Thoracic aorta (tissue), 2 donors: ENCODE data around the gene WHRN. TPM values are rescaled to one million over a fixed set of nuclear protein-coding genes. Genes with fewer than 3 reads are reported as not detected.

Experiments used
- ATAC-seq: fragments of 150-250 bp; one replicate; pipeline ENCODE4 v1.8.0; 2017; ENCODE audit warnings: low read depth; ENCODE audit not compliant: insufficient number of reproducible peaks, low FRiP score
- DNase-seq: peaks from one replicate; pipeline ENCODE4 v3.0.0-alpha.2; 2020; ENCODE audit warnings: low spot score
- H3K27ac ChIP-seq, 2 donors: fragments of 200-600 bp; sonication (generic); 1 replicate in 1 of 2; 2 replicates in 1 of 2; pipeline ENCODE4 v1.5.1; 2016; ENCODE audit warnings: mild to moderate bottlenecking in 2 of 2, moderate library complexity in 2 of 2
- H3K27me3 ChIP-seq: fragments of 200-600 bp; sonication (generic); replicated peaks from 2 replicates; pipeline ENCODE4 v1.6.0; 2016; ENCODE audit warnings: mild to moderate bottlenecking; ENCODE audit not compliant: insufficient read depth
- H3K36me3 ChIP-seq: fragments of 200-600 bp; sonication (generic); one replicate; pipeline ENCODE4 v1.5.1; 2016
- H3K4me1 ChIP-seq, 2 donors: fragments of 200-600 bp; sonication (generic); 1 replicate in 1 of 2; 2 replicates in 1 of 2; pipeline versions ENCODE4 v1.5.1 to v1.6.0; 2016; ENCODE audit warnings: low read depth in 2 of 2, mild to moderate bottlenecking in 1 of 2; ENCODE audit not compliant: control insufficient read depth in 1 of 2
- H3K4me3 ChIP-seq: fragments of 200-600 bp; sonication (generic); 2 replicates; pipeline ENCODE4 v1.5.1; 2016; ENCODE audit warnings: mild to moderate bottlenecking
- H3K9me3 ChIP-seq: fragments of 200-600 bp; sonication (generic); 2 replicates; pipeline ENCODE4 v1.5.1; 2016
- total RNA-seq, 2 donors: library from RNA; depleted of rRNA; stranded (reverse); fragments of >200 nt; gene quantifications; one replicate each; pipeline versions ENCODE4 v1.1.0 to v1.2.3, GENCODE V29; 2016
- TF ChIP-seq, protein P1 (sequence below): fragments of 200-600 bp; sonication (generic); IDR thresholded peaks from one replicate; pipeline ENCODE4 v1.5.1; 2019; ENCODE audit warnings: antibody characterized with exemption

WHRN gene
- total RNA-seq, 2 donors from 2014 or later: 4.1 to 5.1 TPM

DNA sequence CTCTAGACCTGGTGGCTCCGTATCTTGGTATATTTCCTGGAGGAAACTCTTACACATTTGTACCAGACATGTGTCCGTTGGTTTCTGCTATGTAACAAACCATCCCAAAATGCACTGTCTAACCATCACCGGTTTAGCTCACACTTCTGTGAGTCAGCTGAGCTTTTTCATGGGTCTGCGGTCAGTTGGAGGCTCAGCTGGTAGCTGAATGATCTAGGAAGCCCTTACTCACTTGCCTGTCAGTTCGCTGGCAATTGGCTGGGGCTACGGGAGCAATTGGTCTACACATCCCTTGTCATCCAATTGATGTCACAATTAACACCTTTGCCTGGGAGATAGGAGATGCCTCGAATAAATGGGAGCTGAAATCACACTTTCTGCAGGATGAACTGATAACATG is 11.6 kb upstream of the WHRN start:
- H3K27me3 ChIP-seq: no peaks in the 10 kb centered on the region
- H3K9me3 ChIP-seq: no peaks in the 10 kb centered on the region
- H3K27ac ChIP-seq: no peak overlapping the region
- H3K4me3 ChIP-seq: no peak overlapping the region
- no peaks in the 10 kb centered on the region for H3K4me1 ChIP-seq
- no peaks in the 10 kb centered on the region for H3K36me3 ChIP-seq
- DNase-seq (no peak), ATAC-seq (no peak)
- TF ChIP-seq, protein P1, sequence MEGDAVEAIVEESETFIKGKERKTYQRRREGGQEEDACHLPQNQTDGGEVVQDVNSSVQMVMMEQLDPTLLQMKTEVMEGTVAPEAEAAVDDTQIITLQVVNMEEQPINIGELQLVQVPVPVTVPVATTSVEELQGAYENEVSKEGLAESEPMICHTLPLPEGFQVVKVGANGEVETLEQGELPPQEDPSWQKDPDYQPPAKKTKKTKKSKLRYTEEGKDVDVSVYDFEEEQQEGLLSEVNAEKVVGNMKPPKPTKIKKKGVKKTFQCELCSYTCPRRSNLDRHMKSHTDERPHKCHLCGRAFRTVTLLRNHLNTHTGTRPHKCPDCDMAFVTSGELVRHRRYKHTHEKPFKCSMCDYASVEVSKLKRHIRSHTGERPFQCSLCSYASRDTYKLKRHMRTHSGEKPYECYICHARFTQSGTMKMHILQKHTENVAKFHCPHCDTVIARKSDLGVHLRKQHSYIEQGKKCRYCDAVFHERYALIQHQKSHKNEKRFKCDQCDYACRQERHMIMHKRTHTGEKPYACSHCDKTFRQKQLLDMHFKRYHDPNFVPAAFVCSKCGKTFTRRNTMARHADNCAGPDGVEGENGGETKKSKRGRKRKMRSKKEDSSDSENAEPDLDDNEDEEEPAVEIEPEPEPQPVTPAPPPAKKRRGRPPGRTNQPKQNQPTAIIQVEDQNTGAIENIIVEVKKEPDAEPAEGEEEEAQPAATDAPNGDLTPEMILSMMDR: no peak

DNA sequence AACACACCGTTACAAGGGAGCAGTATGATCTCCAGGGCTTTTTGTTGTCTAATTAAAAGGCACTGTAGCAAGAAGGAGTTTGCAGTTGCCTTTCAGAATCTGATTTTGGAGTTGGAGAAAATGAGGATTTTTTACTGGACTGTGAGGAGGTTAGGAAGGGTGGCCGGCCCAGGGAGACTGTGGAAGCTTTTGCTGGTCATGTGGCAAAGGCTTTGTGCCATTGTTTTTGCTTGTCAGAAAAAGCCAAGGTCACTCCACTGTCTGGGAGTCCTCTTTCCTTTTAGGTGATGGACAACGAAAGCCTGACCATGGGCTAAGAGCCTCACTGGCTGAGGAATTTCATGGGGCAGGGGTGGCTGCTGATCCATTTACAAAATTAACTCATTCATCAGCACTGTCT is 10.3 kb upstream of the WHRN start:
- Histone ChIP-seq H3K36me3 (no peaks in the 10 kb centered on the region), H3K27me3 (no peaks in the 10 kb centered on the region), H3K4me3 (no peak overlapping the region), H3K9me3 (no peaks in the 10 kb centered on the region), H3K27ac (no peak overlapping the region), H3K4me1 (no peaks in the 10 kb centered on the region)
- ATAC-seq (no peak), DNase-seq (no peak)
- TF ChIP-seq, protein P1: no peak

DNA sequence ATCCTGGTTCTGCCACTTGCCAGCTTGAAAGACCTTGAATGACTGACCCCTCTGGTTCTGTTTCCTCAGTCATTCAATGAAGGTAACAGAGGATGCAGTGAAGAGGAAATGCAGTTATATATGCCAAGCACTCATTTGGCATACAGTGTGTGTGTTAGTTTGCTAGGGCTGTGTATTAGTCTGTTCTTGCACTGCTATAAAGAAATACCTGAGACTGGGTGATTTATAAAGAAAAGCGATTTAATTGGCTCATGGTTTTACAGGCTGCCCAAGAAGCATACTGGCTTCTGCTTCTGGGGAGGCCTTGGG is 8.6 kb upstream of the WHRN start:
- H3K27ac ChIP-seq: no peak overlapping the region
- TF ChIP-seq, protein P1: no peak
- no peaks in the 10 kb centered on the region for H3K9me3 ChIP-seq
- H3K36me3 ChIP-seq: no peaks in the 10 kb centered on the region
- no peaks in the 10 kb centered on the region for H3K4me1 ChIP-seq
- no peak for ATAC-seq
- no peak for DNase-seq
- no peaks in the 10 kb centered on the region for H3K27me3 ChIP-seq
- no peak overlapping the region for H3K4me3 ChIP-seq

DNA sequence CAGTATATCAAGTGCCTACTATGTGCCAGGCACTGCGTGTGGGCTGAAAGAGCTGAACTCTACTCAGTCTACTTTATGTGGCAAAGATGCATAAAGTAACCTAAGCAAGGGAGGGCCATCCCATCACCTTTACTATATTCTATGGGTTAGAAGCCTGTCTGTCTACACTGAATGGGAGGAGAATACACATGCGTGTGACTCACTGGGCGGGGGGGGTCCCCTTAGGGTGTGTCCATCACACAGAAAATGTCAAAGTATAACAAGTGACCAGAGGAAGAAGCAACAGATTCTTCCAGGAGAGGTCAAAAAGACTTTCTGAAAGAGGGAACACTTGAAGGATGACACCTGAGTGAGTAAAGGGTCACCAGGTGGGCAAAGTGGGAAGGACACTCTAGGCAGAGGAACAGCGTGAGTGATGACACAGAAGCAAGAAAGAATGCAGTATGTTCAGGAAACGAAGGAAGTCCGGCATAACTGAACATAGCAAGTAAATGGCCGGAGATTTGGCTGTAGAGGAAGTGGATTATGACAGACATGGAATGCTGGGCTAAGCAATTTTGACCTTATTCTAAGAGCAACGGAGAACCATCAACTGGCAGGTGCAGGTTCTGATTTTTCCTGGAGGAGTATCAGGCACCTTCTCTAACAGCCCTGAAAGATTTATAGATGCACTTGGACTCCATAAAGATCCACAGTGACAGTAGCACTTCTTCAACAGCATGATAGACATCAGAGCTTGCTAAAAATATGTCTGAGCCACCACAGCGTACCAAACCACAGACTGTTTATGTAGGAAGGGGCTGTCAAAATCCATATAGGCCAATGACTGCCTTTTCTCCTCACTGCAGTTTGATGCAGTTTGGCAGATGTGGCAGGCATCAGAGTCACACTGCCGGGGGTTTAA is 8.0 kb upstream of the WHRN start:
- TF ChIP-seq, protein P1: no peak
- no peak overlapping the region for H3K27ac ChIP-seq
- no peaks in the 10 kb centered on the region for H3K27me3 ChIP-seq
- ATAC-seq: no peak
- H3K4me3 ChIP-seq: no peak overlapping the region
- DNase-seq: no peak
- H3K4me1 ChIP-seq: no peaks in the 10 kb centered on the region
- H3K9me3 ChIP-seq: no peaks in the 10 kb centered on the region
- H3K36me3 ChIP-seq: no peaks in the 10 kb centered on the region

DNA sequence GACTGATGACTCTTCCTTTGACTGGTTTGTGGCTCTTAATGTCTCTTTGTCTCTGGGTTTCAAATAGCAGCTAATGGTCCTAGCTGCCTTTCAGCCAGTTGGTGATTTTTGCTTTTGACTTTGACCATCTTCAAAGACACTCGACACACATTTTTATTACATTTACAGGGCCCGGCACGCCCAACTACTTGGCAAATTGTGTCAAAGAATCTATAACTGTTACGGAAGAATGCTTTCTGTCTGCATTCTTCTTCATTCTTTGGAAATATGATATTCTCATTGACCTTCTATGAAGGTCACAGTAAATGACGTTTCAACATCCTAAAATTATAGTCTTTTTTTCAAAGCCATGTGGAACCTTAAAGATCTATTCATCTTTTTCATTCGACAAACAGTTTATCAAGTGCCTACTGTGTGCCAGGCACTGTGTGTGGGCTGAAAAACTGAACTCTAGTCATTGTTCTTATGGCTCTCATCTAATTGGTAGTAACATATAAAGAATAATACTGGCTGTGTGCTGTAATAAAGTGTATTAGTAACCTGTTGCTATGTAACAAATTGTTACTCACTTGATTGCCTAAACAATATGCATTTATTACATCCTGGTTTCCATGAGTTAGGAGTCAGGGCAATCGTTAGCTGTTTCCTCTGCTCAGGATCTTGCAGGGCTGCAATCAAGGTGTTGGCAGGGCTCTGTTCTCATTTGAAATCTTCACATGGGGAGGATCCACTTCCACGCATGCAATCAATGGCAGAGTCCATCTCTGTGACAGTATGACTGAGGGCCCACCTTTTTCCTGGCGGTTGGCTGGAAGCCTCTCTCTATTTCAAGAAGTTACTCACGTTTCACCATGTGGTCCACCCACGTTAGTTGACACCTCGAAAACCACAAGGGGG is 7.0 kb upstream of the WHRN start:
- no peak overlapping the region for H3K4me3 ChIP-seq
- no peak overlapping the region for H3K27ac ChIP-seq
- no peaks in the 10 kb centered on the region for H3K36me3 ChIP-seq
- H3K4me1 ChIP-seq: no peaks in the 10 kb centered on the region
- H3K9me3 ChIP-seq: no peaks in the 10 kb centered on the region
- DNase-seq (no peak), ATAC-seq (no peak)
- H3K27me3 ChIP-seq: no peaks in the 10 kb centered on the region
- TF ChIP-seq, protein P1: no peak
